HCT116 (cell line): ENCODE measurements around the gene UVRAG.

Experiments
- CEBPB ChIP-seq: IDR thresholded peaks from 2 replicates; pipeline ENCODE4 v1.6.1; 2012; ENCODE audit warnings: low read depth
- CTCF ChIP-seq, 3 experiments: fragments of 200-600 bp in 1 of 3; sonication (generic) in 1 of 3; IDR thresholded peaks in 2 of 3; conservative IDR thresholded peaks in 1 of 3; 2 replicates each; pipeline ENCODE4 v1.5.1; 2012 to 2017; ENCODE audit warnings: low read depth in 2 of 3, low read length in 2 of 3, antibody characterized with exemption in 1 of 3, borderline replicate concordance in 1 of 3, control low read depth in 1 of 3, mild to moderate bottlenecking in 1 of 3, mixed read lengths in 1 of 3, mixed run types in 1 of 3, moderate library complexity in 1 of 3; ENCODE audit not compliant: insufficient read depth in 1 of 3
- MAX ChIP-seq: IDR thresholded peaks from 2 replicates; pipeline ENCODE4 v1.6.1; 2012
- POLR2A ChIP-seq: IDR thresholded peaks from 2 replicates; pipeline ENCODE4 v1.7.0; 2011; ENCODE audit warnings: borderline replicate concordance; ENCODE audit not compliant: insufficient read depth, insufficient read length; ENCODE audit errors: extremely low read depth
- POLR2AphosphoS5 ChIP-seq: IDR thresholded peaks from 2 replicates; pipeline ENCODE4 v1.6.1; 2011; ENCODE audit warnings: mild to moderate bottlenecking, low read depth, low read length, moderate library complexity
- REST ChIP-seq: IDR thresholded peaks from 2 replicates; pipeline ENCODE4 v1.6.1; 2012; ENCODE audit warnings: low read depth
- SP1 ChIP-seq: IDR thresholded peaks from 2 replicates; pipeline ENCODE4 v1.6.1; 2012; ENCODE audit warnings: low read depth
- YY1 ChIP-seq: IDR thresholded peaks from 2 replicates; pipeline ENCODE4 v1.6.1; 2011; ENCODE audit warnings: low read length, low read depth, moderate library complexity, mild to moderate bottlenecking; ENCODE audit not compliant: insufficient replicate concordance; ENCODE audit errors: extremely low read depth

DNA sequence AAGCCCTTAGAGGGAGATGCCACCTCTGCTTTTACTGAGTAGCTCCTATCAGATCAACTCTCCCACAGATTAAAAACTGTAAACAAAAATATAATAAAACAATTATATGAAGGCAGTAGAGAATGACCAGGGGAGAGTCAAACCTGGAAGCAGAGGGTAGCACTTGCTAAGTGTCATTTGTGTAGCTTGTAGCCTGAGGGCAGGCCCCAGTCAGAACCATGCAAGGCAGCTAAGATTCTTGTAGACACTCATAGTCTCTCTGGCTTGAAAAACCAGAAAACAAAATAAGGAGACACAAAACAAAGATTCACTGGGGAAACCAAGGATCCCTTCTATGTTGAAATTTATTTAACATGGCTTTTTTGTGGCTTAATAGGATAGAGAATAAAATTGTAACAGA, 280.9 kb downstream of the UVRAG start:
- TF ChIP-seq POLR2A, result no peak
- no peak for TF ChIP-seq MAX
- TF ChIP-seq REST, result no peak
- no peak for TF ChIP-seq CTCF (IDR thresholded peaks at IDR 0.05 in 2 of 3, conservative IDR thresholded peaks at IDR 0.05 in 1 of 3; ENCODE audit: borderline replicate concordance in 1 of 3, insufficient read depth in 1 of 3, low read depth in 2 of 3, low read length in 2 of 3)
- no peak for TF ChIP-seq POLR2AphosphoS5
- TF ChIP-seq CEBPB, result no peak
- no peak for TF ChIP-seq YY1
- TF ChIP-seq SP1, result no peak
